Heart right ventricle (tissue), 16 donors: ENCODE measurements around the gene SLC66A1. TPM values are rescaled to one million over a fixed set of nuclear protein-coding genes. Genes with fewer than 3 reads are reported as not detected.

Experiments used
- ATAC-seq, 8 donors: fragments of 200-7000 bp; cut with Tn5 transposase; one replicate each; pipeline ENCODE4 v1.9.1; 2020; ENCODE audit warnings: mild to moderate bottlenecking in 8 of 8, moderate library complexity in 8 of 8, moderate number of reproducible peaks in 1 of 8
- DNase-seq, 2 donors: peaks; one replicate each; pipeline ENCODE4 v3.0.0-alpha.2; 2020
- H3K27ac ChIP-seq, 10 donors: fragments of 200-600 bp; sonication (generic) in 2 of 10; one replicate each; pipeline versions ENCODE4 v1.5.0 to v1.8.0; 2020 to 2022; ENCODE audit warnings: mild to moderate bottlenecking in 3 of 10
- H3K27me3 ChIP-seq, 7 donors: fragments of 200-600 bp; one replicate each; pipeline ENCODE4 v1.8.0; 2021 to 2022; ENCODE audit warnings: mild to moderate bottlenecking in 2 of 7
- H3K36me3 ChIP-seq, 9 donors: fragments of 200-600 bp; sonication (generic) in 1 of 9; one replicate each; pipeline versions ENCODE4 v1.5.0 to v1.8.0; 2020 to 2022; ENCODE audit warnings: mild to moderate bottlenecking in 2 of 9
- H3K4me1 ChIP-seq, 9 donors: fragments of 200-600 bp; sonication (generic) in 1 of 9; one replicate each; pipeline versions ENCODE4 v1.5.0 to v1.8.0; 2020 to 2022; ENCODE audit warnings: mild to moderate bottlenecking in 4 of 9
- H3K4me3 ChIP-seq, 10 donors: fragments of 200-600 bp; sonication (generic) in 2 of 10; one replicate each; pipeline versions ENCODE4 v1.5.0 to v1.8.0; 2020 to 2022; ENCODE audit warnings: mild to moderate bottlenecking in 7 of 10, moderate library complexity in 2 of 10
- H3K9me3 ChIP-seq, 11 donors: fragments of 200-600 bp in 10 of 11; sonication (generic) in 2 of 11; one replicate each; pipeline versions ENCODE4 v1.5.0 to v1.8.0; 2013 to 2022; ENCODE audit warnings: mild to moderate bottlenecking in 2 of 11, control low read depth in 1 of 11, moderate library complexity in 1 of 11
- CTCF ChIP-seq, 9 donors: fragments of 200-600 bp; sonication (generic) in 2 of 9; IDR thresholded peaks; one replicate each; pipeline versions ENCODE4 v1.5.0 to v1.8.0; 2021 to 2022; ENCODE audit warnings: antibody characterized with exemption in 9 of 9, mild to moderate bottlenecking in 5 of 9, moderate library complexity in 1 of 9
- WGBS, 2 donors: extraction: QIAGEN DNeasy Blood & Tissue Kit; methylation state at CpG; one replicate each; pipeline ENCODE4 v1.1.7; 2013; ENCODE audit warnings: inconsistent platforms in 1 of 2; 5-methylcytosine and 5-hydroxymethylcytosine counted together
- intact Hi-C, 10 donors: fragments of 100-400 bp; cut with DNase I; formaldehyde crosslinking; loops; one replicate each; pipeline versions ENCODE4 v1.11.1 to v1.14.2; 2022
- polyA plus RNA-seq, 2 donors: library from polyadenylated mRNA; stranded (reverse); fragments of 200-250 nt; gene quantifications; one replicate each; pipeline ENCODE4 v1.2.3, GENCODE V29; 2013
- total RNA-seq, 10 donors: library from RNA; stranded (reverse); fragmentation: NEBNext Ultra II Directional in 3 of 10; extraction: Animal tissue kit (Norgen Biotek cat#: 25700) in 3 of 10; gene quantifications; one replicate each; pipeline versions ENCODE4 v1.2.1 to v1.2.4, GENCODE V29; 2021 to 2023
- donor health status: Arrhythmogenic right ventricular cardiomyopathy.
- donor health status: ischemic (EF 13 %, LVEDD 7.1; RV severe dilation, severe dysfunction).
- donor health status: healthy with polysubstance abuse.
- donor health status: DM: no; HTN: yes; CAD: no.
- donor health status: DM: no; HTN: no; CAD: no.
- donor health status: ischemic (EF 25% LVEDD 6.9; RV normal size, moderate dysfunction).
- donor health status: ischemic (EF 25% LVEDD 5.7; RV mildly dilated, moderate dysfunction).
- donor health status: healthy.
- donor health status: DM: yes; HTN: yes; CAD: no.
- donor health status: Ischemic cardiomyopathy.
- donor health status: ischemic (EF 35%, LVEDD 5.7; RV mildly dilated, moderate dysfunction).
- donor health status: nonischemic (EF 11% LVEDD 7.7; RV severe dilation, severe dysfunction).
- donor health status: DM: yes; HTN: yes; CAD: no.
- donor health status: PGD.
- donor health status: ischemic (EF 29% LVEDD 5.4; RV normal size, mild dysfunction).
- donor health status: nonischemic (EF 23%, LVEDD 6.1; RV moderate dilation, normal function).

SLC66A1 gene
- total and polyA plus RNA-seq, 12 donors = 4.2 to 18.0 (median 7.1) TPM

GRCh38 chr1:19341201-19342061 lies 29.3 kb downstream of the SLC66A1 start:
- peak; percentile 80 to 94 (median 84) for TF ChIP-seq CTCF (IDR thresholded peaks at IDR 0.05)
- intact Hi-C loops = loop anchor here in 3 of 10 donors (5.0 kb wide), 3 partner anchors 241 to 316 kb away; no protein-coding TSS in a partner anchor
- WGBS, 2 donors = 66% methylated on average over 25 of the region's 25 CpGs
- no peaks in the 10 kb centered on the region for H3K9me3 ChIP-seq
- peaks cover 3 to 30% (median 15%) of the 10 kb centered on the region in 9 donors for H3K4me1 ChIP-seq
- H3K27ac ChIP-seq = peak overlapping the region in 5 of 10 donors; percentile 7 to 41 (median 23)
- ATAC-seq = peak; percentile 23 to 62 (median 49)
- H3K36me3 ChIP-seq = peaks cover 0 to 87% (median 19%) of the 10 kb centered on the region in 9 donors
- peak; percentile 57 to 75 for DNase-seq
- H3K27me3 ChIP-seq = no peaks in the 10 kb centered on the region
- H3K4me3 ChIP-seq = no peak overlapping the region

- Histone ChIP-seq H3K27me3 (no peaks in the 10 kb centered on the region), H3K4me1 (peaks cover 3 to 31% (median 15%) of the 10 kb centered on the region in 9 donors), H3K36me3 (peaks cover 0 to 90% (median 19%) of the 10 kb centered on the region in 9 donors), H3K9me3 (no peaks in the 10 kb centered on the region), H3K27ac (peak overlapping the region in 5 of 10 donors; percentile 20 to 32 (median 25)), H3K4me3 (no peak overlapping the region)
- intact Hi-C loops = loop anchor here in 3 of 10 donors (5.0 kb wide), 3 partner anchors 240 to 315 kb away; no protein-coding TSS in a partner anchor
- DNase-seq (peak; percentile 36 to 59), ATAC-seq (peak in 7 of 8 donors; percentile 25 to 65 (median 39))
- 78 to 84% methylated on average over 27 of the region's 27 CpGs for WGBS, 2 donors
- no peak for TF ChIP-seq CTCF (IDR thresholded peaks at IDR 0.05)
Observed at GRCh38 chr1:19342062-19342750, 30.1 kb downstream of the SLC66A1 start.

- Histone ChIP-seq H3K4me3 (no peak overlapping the region), H3K4me1 (peaks cover 3 to 34% (median 20%) of the 10 kb centered on the region in 9 donors), H3K27ac (peak overlapping the region in 1 of 10 donors; percentile 26), H3K36me3 (peaks cover 0 to 92% (median 19%) of the 10 kb centered on the region in 9 donors), H3K27me3 (no peaks in the 10 kb centered on the region), H3K9me3 (no peaks in the 10 kb centered on the region)
- DNase-seq (no peak), ATAC-seq (no peak)
- no peak for TF ChIP-seq CTCF (IDR thresholded peaks at IDR 0.05)
- intact Hi-C loops = loop anchor here in 3 of 10 donors (5.0 kb wide), 3 partner anchors 239 to 314 kb away; no protein-coding TSS in a partner anchor
- WGBS, 2 donors = 86 to 87% methylated on average over 33 of the region's 33 CpGs
Observed at GRCh38 chr1:19342894-19343616, 30.9 kb downstream of the SLC66A1 start.
